MCF 10A (cell line): Measurements from ENCODE around the gene PSTK. TPM values are rescaled to one million over a fixed set of nuclear protein-coding genes. Genes with fewer than 3 reads are reported as not detected.
A peak's percentile ranks its signal among the peaks of the same experiment; 100 is the strongest.

Source experiments
- BruUV-seq: library from RNA; stranded (reverse); fragments of 400-500 nt; replicated peaks from 2 replicates; lab custom pipeline; 2021; lab: Mats Ljungman, UMichigan
- CTCF ChIA-PET: fragments of 300-600 bp; sonication (Branson Sonifier 250); formaldehyde crosslinking; extraction: SDS; loops from one replicate; lab custom pipeline; 2021; ENCODE audit warnings: antibody characterized with exemption, inconsistent platforms; lab: Yijun Ruan, JAX
- POLR2A ChIA-PET: fragments of 300-600, 350-650 bp; sonication (Branson Sonifier 250); formaldehyde crosslinking; extraction: SDS; loops from one replicate; lab custom pipeline; 2020; ENCODE audit warnings: antibody characterized with exemption, inconsistent platforms; lab: Yijun Ruan, JAX
- DNase-seq: peaks from one replicate; pipeline ENCODE4 v3.0.0-alpha.2; 2018; ENCODE audit not compliant: unreplicated experiment
- H3K27ac Mint-ChIP-seq: one replicate; pipeline ENCODE4 v1.8.0; 2022; ENCODE audit warnings: mild to moderate bottlenecking, low read depth, mixed read lengths; ENCODE audit not compliant: unreplicated experiment
- H3K27me3 Mint-ChIP-seq: one replicate; pipeline ENCODE4 v1.8.0; 2022; ENCODE audit warnings: mixed read lengths; ENCODE audit not compliant: insufficient read depth, unreplicated experiment
- H3K36me3 Mint-ChIP-seq: one replicate; pipeline ENCODE4 v1.8.0; 2022; ENCODE audit warnings: mild to moderate bottlenecking, moderate library complexity, mixed read lengths; ENCODE audit not compliant: insufficient read depth, unreplicated experiment
- H3K4me1 Mint-ChIP-seq: one replicate; pipeline ENCODE4 v1.8.0; 2022; ENCODE audit warnings: mixed read lengths; ENCODE audit not compliant: insufficient read depth, unreplicated experiment
- H3K4me3 Mint-ChIP-seq: one replicate; pipeline ENCODE4 v1.8.0; 2022; ENCODE audit warnings: mild to moderate bottlenecking, moderate library complexity, mixed read lengths; ENCODE audit not compliant: unreplicated experiment
- H3K9me3 Mint-ChIP-seq: one replicate; pipeline ENCODE4 v1.8.0; 2022; ENCODE audit warnings: mixed read lengths; ENCODE audit not compliant: unreplicated experiment
- intact Hi-C: fragments of 100-400 bp; cut with micrococcal nuclease; formaldehyde crosslinking; loops from 2 replicates; pipeline ENCODE4 v1.14.1; 2022
- total RNA-seq: library from RNA; stranded (reverse); gene quantifications from 2 replicates; pipeline ENCODE4 v1.2.3, GENCODE V29; 2022
- TF ChIP-seq, protein P1 (sequence below): fragments of 200-600 bp; IDR thresholded peaks from one replicate; pipeline ENCODE4 v1.8.0; 2022; ENCODE audit warnings: antibody characterized with exemption, mild to moderate bottlenecking; ENCODE audit not compliant: unreplicated experiment

The PSTK gene
- total RNA-seq, 1 experiment from 2014 or later, result 8.3 TPM

- Mint-ChIP-seq H3K9me3 (no peaks in the 10 kb centered on the region), H3K36me3 (peaks cover 41% of the 10 kb centered on the region), H3K27me3 (no peaks in the 10 kb centered on the region), H3K27ac (peak overlapping the region; percentile 18), H3K4me1 (peaks cover 20% of the 10 kb centered on the region), H3K4me3 (no peak overlapping the region)
- ChIA-PET POLR2A (interaction anchor here (0.8 to 3.2 kb wide), 4 partner anchors 8 to 508 kb away, joined by 3 to 52 read pairs (median 8); partner anchors contain the start of genes ACADSB, IKZF5 and PSTK), CTCF (interaction anchor here (2.7 kb wide), 1 partner anchor 19 kb away, joined by 8 read pairs; the partner anchor contains the start of gene PSTK)
- no peak for DNase-seq
- intact Hi-C loops, result no loop called here
- BruUV-seq, result no TSS peak
- TF ChIP-seq, protein P1, sequence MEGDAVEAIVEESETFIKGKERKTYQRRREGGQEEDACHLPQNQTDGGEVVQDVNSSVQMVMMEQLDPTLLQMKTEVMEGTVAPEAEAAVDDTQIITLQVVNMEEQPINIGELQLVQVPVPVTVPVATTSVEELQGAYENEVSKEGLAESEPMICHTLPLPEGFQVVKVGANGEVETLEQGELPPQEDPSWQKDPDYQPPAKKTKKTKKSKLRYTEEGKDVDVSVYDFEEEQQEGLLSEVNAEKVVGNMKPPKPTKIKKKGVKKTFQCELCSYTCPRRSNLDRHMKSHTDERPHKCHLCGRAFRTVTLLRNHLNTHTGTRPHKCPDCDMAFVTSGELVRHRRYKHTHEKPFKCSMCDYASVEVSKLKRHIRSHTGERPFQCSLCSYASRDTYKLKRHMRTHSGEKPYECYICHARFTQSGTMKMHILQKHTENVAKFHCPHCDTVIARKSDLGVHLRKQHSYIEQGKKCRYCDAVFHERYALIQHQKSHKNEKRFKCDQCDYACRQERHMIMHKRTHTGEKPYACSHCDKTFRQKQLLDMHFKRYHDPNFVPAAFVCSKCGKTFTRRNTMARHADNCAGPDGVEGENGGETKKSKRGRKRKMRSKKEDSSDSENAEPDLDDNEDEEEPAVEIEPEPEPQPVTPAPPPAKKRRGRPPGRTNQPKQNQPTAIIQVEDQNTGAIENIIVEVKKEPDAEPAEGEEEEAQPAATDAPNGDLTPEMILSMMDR, result no peak
These were observed 20.0 kb downstream of the PSTK start for GRCh38 chr10:123000155-123000554.

DNA sequence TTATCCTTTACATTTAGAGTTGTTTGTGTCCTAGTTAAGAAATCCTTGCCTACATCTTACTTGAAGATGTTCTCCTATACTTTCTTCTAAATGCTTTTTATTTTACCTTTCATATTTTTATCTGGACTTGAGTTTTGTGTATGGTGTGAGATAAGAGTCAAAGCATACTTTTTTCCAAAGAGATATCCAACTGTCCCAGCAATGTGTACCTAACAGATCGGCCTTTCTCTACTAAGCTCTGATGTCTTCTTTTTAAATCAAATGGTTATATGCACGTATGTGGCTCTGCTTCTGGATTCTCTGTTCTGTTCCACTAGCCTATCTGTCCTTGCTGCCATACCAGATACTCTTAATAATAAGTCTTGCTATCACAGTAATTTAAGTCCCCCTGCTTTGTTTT lies 21.2 kb downstream of the PSTK start:
- Mint-ChIP-seq H3K27ac (no peak overlapping the region), H3K27me3 (no peaks in the 10 kb centered on the region), H3K9me3 (no peaks in the 10 kb centered on the region), H3K4me3 (no peak overlapping the region), H3K36me3 (peaks cover 29% of the 10 kb centered on the region), H3K4me1 (peaks cover 30% of the 10 kb centered on the region)
- no peak for DNase-seq
- POLR2A ChIA-PET, result no interaction called here
- intact Hi-C loops, result no loop called here
- CTCF ChIA-PET, result interaction anchor here (0.6 kb wide), 1 partner anchor 150 kb away, joined by 3 read pairs; no protein-coding TSS in a partner anchor
- TF ChIP-seq, protein P1, result no peak
- BruUV-seq, result no TSS peak

DNA sequence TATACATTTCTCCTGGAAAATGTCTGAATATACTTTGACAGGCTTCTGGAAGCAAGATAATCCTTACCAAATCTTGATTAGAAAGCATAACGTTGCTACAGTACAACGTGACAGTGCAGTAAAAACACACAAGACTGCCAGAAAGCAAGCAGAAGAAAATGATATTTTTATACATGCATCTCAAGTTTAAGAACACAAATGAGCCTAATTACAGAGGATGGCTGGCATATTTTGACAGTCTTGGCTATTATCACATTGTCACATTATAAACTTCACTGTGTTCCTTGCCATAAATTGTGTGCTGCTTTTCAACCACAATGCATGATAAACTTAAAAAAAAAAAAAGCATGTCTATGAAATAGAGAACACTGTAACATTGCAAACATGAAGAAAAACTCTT lies 24.1 kb downstream of the PSTK start:
- no peak overlapping the region for H3K27ac Mint-ChIP-seq

More for the DNA sequence above, 24.1 kb downstream of the PSTK start:
- H3K36me3 Mint-ChIP-seq, result peaks cover 16% of the 10 kb centered on the region
- TF ChIP-seq, protein P1, result no peak
- intact Hi-C loops, result no loop called here
- POLR2A ChIA-PET, result interaction anchor here (0.8 to 1.2 kb wide), 2 partner anchors 10 to 15 kb away, joined by 4 to 5 read pairs; no protein-coding TSS in a partner anchor
- DNase-seq, result no peak
- H3K27me3 Mint-ChIP-seq, result no peaks in the 10 kb centered on the region
- no peaks in the 10 kb centered on the region for H3K9me3 Mint-ChIP-seq
- CTCF ChIA-PET, result no interaction called here
- BruUV-seq, result no TSS peak
- H3K4me1 Mint-ChIP-seq, result peaks cover 29% of the 10 kb centered on the region
- no peak overlapping the region for H3K4me3 Mint-ChIP-seq
